Parathyroid adenoma (tissue), 2 donors: Measurements from ENCODE around the gene RGS11.
"Not testable (repeated sequence)": the region's sequence is repeated elsewhere in the genome, so short reads cannot be mapped to it uniquely, and the experiment has no call there.

Experiments
- H2AFZ ChIP-seq: fragments of 300-600 bp; sonication (generic); one replicate; pipeline ENCODE4 v1.7.0; 2017; ENCODE audit warnings: antibody characterized with exemption, mild to moderate bottlenecking
- H3K27ac ChIP-seq: fragments of 300-600 bp; sonication (generic); one replicate; pipeline ENCODE4 v1.7.0; 2017
- H3K27me3 ChIP-seq: fragments of 300-600 bp; sonication (generic); one replicate; pipeline ENCODE4 v1.7.0; 2017; ENCODE audit warnings: low read length; ENCODE audit not compliant: control insufficient read depth, insufficient read depth
- H3K36me3 ChIP-seq: fragments of 300-600 bp; sonication (generic); one replicate; pipeline ENCODE4 v1.7.0; 2017; ENCODE audit warnings: low read length; ENCODE audit not compliant: control insufficient read depth, insufficient read depth
- H3K4me1 ChIP-seq: fragments of 300-600 bp; sonication (generic); one replicate; pipeline ENCODE4 v1.7.0; 2017; ENCODE audit warnings: control low read depth
- H3K4me2 ChIP-seq: fragments of 300-600 bp; sonication (generic); one replicate; pipeline ENCODE4 v1.7.0; 2017; ENCODE audit warnings: low read length
- H3K4me3 ChIP-seq: fragments of 300-600 bp; sonication (generic); one replicate; pipeline ENCODE4 v1.7.0; 2017; ENCODE audit warnings: low read depth, low read length
- H3K79me2 ChIP-seq: fragments of 300-600 bp; sonication (generic); one replicate; pipeline ENCODE4 v1.7.0; 2017; ENCODE audit warnings: control low read depth
- H3K9ac ChIP-seq: fragments of 300-600 bp; sonication (generic); one replicate; pipeline ENCODE4 v1.7.0; 2017; ENCODE audit warnings: mild to moderate bottlenecking
- H3K9me3 ChIP-seq: fragments of 300-600 bp; sonication (generic); one replicate; pipeline ENCODE4 v1.7.0; 2017; ENCODE audit warnings: low read length; ENCODE audit not compliant: control insufficient read depth
- TF ChIP-seq, protein P1 (sequence below): fragments of 300-600 bp; sonication (generic); IDR thresholded peaks from one replicate; pipeline ENCODE4 v1.7.0; 2017; ENCODE audit warnings: antibody characterized with exemption, mild to moderate bottlenecking
- donor health status: primary hyperparathyroidism.

The RGS11 gene

GRCh38 chr16:262121-262745, 13.5 kb downstream of the RGS11 start:
- H3K4me1 ChIP-seq, result no peaks in the 10 kb centered on the region
- H2AFZ ChIP-seq, result no peak overlapping the region
- H3K27me3 ChIP-seq, result no peaks in the 10 kb centered on the region
- no peak overlapping the region for H3K4me3 ChIP-seq
- H3K9me3 ChIP-seq, result no peaks in the 10 kb centered on the region
- H3K4me2 ChIP-seq, result no peak overlapping the region
- TF ChIP-seq, protein P1, sequence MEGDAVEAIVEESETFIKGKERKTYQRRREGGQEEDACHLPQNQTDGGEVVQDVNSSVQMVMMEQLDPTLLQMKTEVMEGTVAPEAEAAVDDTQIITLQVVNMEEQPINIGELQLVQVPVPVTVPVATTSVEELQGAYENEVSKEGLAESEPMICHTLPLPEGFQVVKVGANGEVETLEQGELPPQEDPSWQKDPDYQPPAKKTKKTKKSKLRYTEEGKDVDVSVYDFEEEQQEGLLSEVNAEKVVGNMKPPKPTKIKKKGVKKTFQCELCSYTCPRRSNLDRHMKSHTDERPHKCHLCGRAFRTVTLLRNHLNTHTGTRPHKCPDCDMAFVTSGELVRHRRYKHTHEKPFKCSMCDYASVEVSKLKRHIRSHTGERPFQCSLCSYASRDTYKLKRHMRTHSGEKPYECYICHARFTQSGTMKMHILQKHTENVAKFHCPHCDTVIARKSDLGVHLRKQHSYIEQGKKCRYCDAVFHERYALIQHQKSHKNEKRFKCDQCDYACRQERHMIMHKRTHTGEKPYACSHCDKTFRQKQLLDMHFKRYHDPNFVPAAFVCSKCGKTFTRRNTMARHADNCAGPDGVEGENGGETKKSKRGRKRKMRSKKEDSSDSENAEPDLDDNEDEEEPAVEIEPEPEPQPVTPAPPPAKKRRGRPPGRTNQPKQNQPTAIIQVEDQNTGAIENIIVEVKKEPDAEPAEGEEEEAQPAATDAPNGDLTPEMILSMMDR, result no peak
- H3K79me2 ChIP-seq, result peaks cover 3% of the 10 kb centered on the region
- H3K36me3 ChIP-seq, result no peaks in the 10 kb centered on the region
- H3K9ac ChIP-seq, result no peak overlapping the region
- H3K27ac ChIP-seq, result no peak overlapping the region

DNA sequence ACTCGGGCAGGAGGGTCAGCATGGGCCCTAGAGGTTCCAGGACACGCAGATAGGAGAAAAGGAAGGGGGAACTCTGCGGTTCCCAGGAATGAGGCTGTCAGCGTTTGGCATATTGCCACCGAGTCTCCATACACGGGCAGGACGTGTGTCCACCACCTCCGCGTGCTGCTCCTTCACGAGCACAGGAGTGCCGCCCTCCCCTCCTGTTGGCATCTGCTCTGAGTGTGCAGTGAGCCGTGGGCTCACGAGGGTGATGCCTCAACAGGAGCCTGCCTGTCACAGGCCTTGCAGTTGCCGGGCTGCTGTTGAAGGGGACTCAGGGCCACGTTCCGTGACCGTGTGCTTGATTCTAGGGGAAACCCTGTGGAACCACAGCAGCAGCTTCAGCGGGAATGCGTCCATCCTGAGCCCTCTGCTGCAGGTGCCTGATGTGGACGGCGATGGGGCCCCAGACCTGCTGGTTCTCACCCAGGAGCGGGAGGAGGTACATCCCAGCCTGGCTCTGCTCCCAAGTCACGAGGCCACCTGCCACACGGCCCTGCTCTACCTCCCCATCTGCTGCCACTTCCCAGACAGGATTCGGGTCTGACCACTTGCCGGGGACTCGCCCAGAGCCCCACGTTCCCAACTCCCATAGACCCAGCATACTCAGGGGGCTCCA, 14.6 kb downstream of the RGS11 start:
- TF ChIP-seq, protein P1, result no peak
- no peak overlapping the region for H3K4me3 ChIP-seq
- H3K4me2 ChIP-seq, result no peak overlapping the region
- H3K36me3 ChIP-seq, result no peaks in the 10 kb centered on the region
- H2AFZ ChIP-seq, result no peak overlapping the region
- no peaks in the 10 kb centered on the region for H3K4me1 ChIP-seq
- H3K27ac ChIP-seq, result no peak overlapping the region
- H3K27me3 ChIP-seq, result no peaks in the 10 kb centered on the region
- H3K9me3 ChIP-seq, result no peaks in the 10 kb centered on the region
- peaks cover 3% of the 10 kb centered on the region for H3K79me2 ChIP-seq
- no peak overlapping the region for H3K9ac ChIP-seq

GRCh38 chr16:260326-260725, 15.4 kb downstream of the RGS11 start:
- TF ChIP-seq, protein P1, result no peak
- H3K9ac ChIP-seq, result no peak overlapping the region
- H3K79me2 ChIP-seq, result peaks cover 5% of the 10 kb centered on the region
- no peak overlapping the region for H3K27ac ChIP-seq
- H3K4me1 ChIP-seq, result no peaks in the 10 kb centered on the region
- H3K4me3 ChIP-seq, result no peak overlapping the region
- H3K36me3 ChIP-seq, result no peaks in the 10 kb centered on the region
- no peaks in the 10 kb centered on the region for H3K9me3 ChIP-seq
- no peak overlapping the region for H2AFZ ChIP-seq
- H3K4me2 ChIP-seq, result no peak overlapping the region
- H3K27me3 ChIP-seq, result no peaks in the 10 kb centered on the region

DNA sequence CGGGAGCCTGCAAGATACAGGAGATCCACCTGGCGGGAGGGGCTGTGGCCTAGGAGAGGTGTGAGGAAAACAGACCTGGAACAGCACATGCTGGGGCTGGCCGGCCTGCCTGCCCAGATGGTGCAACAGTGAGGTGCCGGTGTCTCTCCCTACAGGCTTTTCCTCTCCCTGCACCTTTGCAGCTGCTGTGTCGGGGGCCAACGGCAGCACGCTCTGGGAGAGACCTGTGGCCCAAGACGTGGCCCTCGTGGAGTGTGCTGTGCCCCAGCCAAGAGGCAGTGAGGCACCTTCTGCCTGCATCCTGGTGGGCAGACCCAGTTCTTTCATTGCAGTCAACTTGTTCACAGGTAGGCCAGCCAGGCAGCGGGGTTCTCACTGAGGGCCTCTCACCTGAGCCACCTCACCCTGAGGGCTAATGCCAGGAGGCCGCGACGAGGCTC, 15.9 kb downstream of the RGS11 start:
- peaks cover 9% of the 10 kb centered on the region for H3K79me2 ChIP-seq
- H3K4me1 ChIP-seq, result no peaks in the 10 kb centered on the region
- H2AFZ ChIP-seq, result no peak overlapping the region
- no peak overlapping the region for H3K4me3 ChIP-seq
- no peak overlapping the region for H3K27ac ChIP-seq
- no peak overlapping the region for H3K9ac ChIP-seq
- TF ChIP-seq, protein P1, result no peak
- H3K27me3 ChIP-seq, result no peaks in the 10 kb centered on the region
- no peak overlapping the region for H3K4me2 ChIP-seq
- no peaks in the 10 kb centered on the region for H3K9me3 ChIP-seq
- H3K36me3 ChIP-seq, result no peaks in the 10 kb centered on the region

- Histone ChIP-seq H3K27ac (no peak overlapping the region), H3K4me3 (no peak overlapping the region), H3K36me3 (no peaks in the 10 kb centered on the region), H3K9me3 (no peaks in the 10 kb centered on the region), H2AFZ (no peak overlapping the region), H3K79me2 (peaks cover 9% of the 10 kb centered on the region), H3K4me1 (no peaks in the 10 kb centered on the region), H3K27me3 (no peaks in the 10 kb centered on the region), H3K9ac (no peak overlapping the region), H3K4me2 (no peak overlapping the region)
- TF ChIP-seq, protein P1, result no peak
These were observed 16.5 kb downstream of the RGS11 start for GRCh38 chr16:259226-259625.

- not testable (repeated sequence) for H3K27ac ChIP-seq, H2AFZ ChIP-seq, H3K4me2 ChIP-seq, H3K9ac ChIP-seq, H3K4me3 ChIP-seq, H3K36me3 ChIP-seq, H3K9me3 ChIP-seq, H3K4me1 ChIP-seq, H3K27me3 ChIP-seq
- peaks cover 14% of the 10 kb centered on the region for H3K79me2 ChIP-seq
These were observed 17.7 kb downstream of the RGS11 start for GRCh38 chr16:258091-258490.
